Measurements from ENCODE around the gene FAM131A. TPM values are rescaled to one million over a fixed set of nuclear protein-coding genes. Genes with fewer than 3 reads are reported as not detected.
A peak's percentile ranks its signal among the peaks of the same experiment; 100 is the strongest.

The FAM131A gene
- total RNA-seq = 13.1 and 14.9 TPM in 2 replicates

GRCh38 chr3:184337399-184337714 is at the start of gene FAM131A:
FAM131A (plus strand) TSS chr3:184337600; CDS start chr3:184337631, 31 bp downstream.

GRCh38 chr3:184298759-184299487 is 38.5 kb upstream of the FAM131A start, which contains the start of gene PSMD2:
PSMD2 (plus strand) TSS chr3:184299241; CDS start chr3:184299267, 26 bp downstream.

GRCh38 chr3:184314363-184314699 is 23.1 kb upstream of the FAM131A start, which contains the start of gene EIF4G1:
EIF4G1 (plus strand) TSS chr3:184314606; CDS start chr3:184315797, 1,191 bp downstream.

GRCh38 chr3:184361532-184361931 is 24.1 kb downstream of the FAM131A start, which contains the start of the genes CLCN2 and POLR2H:
CLCN2 (minus strand) TSS chr3:184361605; CDS start chr3:184361479, 126 bp downstream.
POLR2H (plus strand) TSS chr3:184361710; CDS start chr3:184363493, 1,783 bp downstream.

GRCh38 chr3:184377882-184378445 is 40.6 kb downstream of the FAM131A start, which contains the start of gene THPO:
THPO (minus strand) TSS chr3:184378207; CDS start chr3:184376259, 1,948 bp downstream.

GRCh38 chr3:184379358-184380184 is 42.2 kb downstream of the FAM131A start, which contains the start of gene CHRD:
CHRD (plus strand) TSS chr3:184380054; CDS start chr3:184380319, 265 bp downstream.

Small RNA genes lying within 50 kb of the gene (small RNA-seq; reads per million reads assigned to genes)
- gene SNORD66 = 907 reads per million, percentile 99 among the genes with 10 or more reads in this experiment

Other genes starting within 250 kb of the FAM131A start
- gene HTR3E, start 240.5 kb upstream of the FAM131A start, total RNA-seq = not detected in 2 replicates
- gene EIF2B5, start 202.2 kb upstream of the FAM131A start, total RNA-seq = 26.8 and 27.6 TPM in 2 replicates
- 23.5 and 27.4 TPM in 2 replicates for gene DVL3, start 182.2 kb upstream of the FAM131A start, total RNA-seq
- gene AP2M1, start 162.7 kb upstream of the FAM131A start, total RNA-seq = 386 and 454 TPM in 2 replicates
- gene ABCF3, start 151.4 kb upstream of the FAM131A start, total RNA-seq = 34.4 and 35.1 TPM in 2 replicates
- gene VWA5B2, start 108.0 kb upstream of the FAM131A start, total RNA-seq = not detected in 2 replicates
- 26.4 and 30.1 TPM in 2 replicates for gene ALG3, start 88.6 kb upstream of the FAM131A start, total RNA-seq
- gene EEF1AKMT4, start 87.9 kb upstream of the FAM131A start, total RNA-seq = 2.0 and 2.4 TPM in 2 replicates
- gene CAMK2N2, start 76.0 kb upstream of the FAM131A start, total RNA-seq = not detected in 2 replicates
- gene ECE2, start 61.6 kb upstream of the FAM131A start, total RNA-seq = not detected in 2 replicates
- 218 and 257 TPM in 2 replicates for gene PSMD2, start 38.4 kb upstream of the FAM131A start, total RNA-seq
- 233 TPM in 2 replicates for gene EIF4G1, start 23.0 kb upstream of the FAM131A start, total RNA-seq
- 3.1 and 4.6 TPM in 2 replicates for gene CLCN2, start 24.0 kb downstream of the FAM131A start, total RNA-seq
- gene POLR2H, start 24.1 kb downstream of the FAM131A start, total RNA-seq = 57.0 and 86.0 TPM in 2 replicates
- 0.76 and 0.78 TPM in 2 replicates for gene THPO, start 40.6 kb downstream of the FAM131A start, total RNA-seq
- gene CHRD, start 42.5 kb downstream of the FAM131A start, total RNA-seq = 1.7 and 4.7 TPM in 2 replicates
- 8.5 and 10.1 TPM in 2 replicates for gene EPHB3, start 224.2 kb downstream of the FAM131A start, total RNA-seq